SK-N-SH (cell line): ENCODE measurements around the gene RSRC2. TPM values are rescaled to one million over a fixed set of nuclear protein-coding genes. Genes with fewer than 3 reads are reported as not detected.
A peak's percentile ranks its signal among the peaks of the same experiment; 100 is the strongest.

ENCODE experiments used
- CTCF ChIA-PET: fragments of 300-600, 350-600 bp; formaldehyde crosslinking; extraction: SDS; loops from one replicate; lab custom pipeline; 2021; lab: Yijun Ruan, JAX
- POLR2A ChIA-PET: fragments of 350-600 bp; sonication (Branson Sonifier 250); formaldehyde crosslinking; extraction: SDS; loops from one replicate; lab custom pipeline; 2020; ENCODE audit warnings: antibody characterized with exemption, inconsistent platforms; lab: Yijun Ruan, JAX
- DNase-seq: peaks from one replicate; pipeline ENCODE4 v3.0.0; 2012
- H2AFZ ChIP-seq: fragments of 200-600 bp; sonication (generic); 2 replicates; pipeline ENCODE4 v1.8.1; 2016; ENCODE audit warnings: antibody characterized with exemption, mild to moderate bottlenecking, low read depth
- H3F3A ChIP-seq: fragments of 200-600 bp; sonication (generic); replicated peaks from 2 replicates; pipeline ENCODE3; 2016; ENCODE audit warnings: antibody characterized with exemption, mild to moderate bottlenecking; ENCODE audit not compliant: insufficient read depth
- H3K27ac ChIP-seq, 2 experiments: fragments of 200-500 bp in 1 of 2; fragments of 200-600 bp in 1 of 2; sonication (Bioruptor generic) in 1 of 2; sonication (generic), shearing (Covaris generic) in 1 of 2; 2 replicates each; pipeline versions ENCODE4 v1.5.1 to v1.6.1; 2014 to 2016; ENCODE audit warnings: low read depth in 2 of 2, inconsistent platforms in 1 of 2, low read length in 1 of 2, mild to moderate bottlenecking in 1 of 2, mixed read lengths in 1 of 2
- H3K27me3 ChIP-seq: fragments of 200-600 bp; sonication (generic), shearing (Covaris generic); 2 replicates; pipeline ENCODE4 v1.6.1; 2016; ENCODE audit warnings: mixed run types; ENCODE audit not compliant: insufficient read depth
- H3K36me3 ChIP-seq, 2 experiments: fragments of 200-500 bp in 1 of 2; fragments of 200-600 bp in 1 of 2; sonication (Bioruptor generic) in 1 of 2; sonication (generic) in 1 of 2; replicated peaks in 1 of 2; 2 replicates each; pipeline versions ENCODE3 to v1.5.1; 2014 to 2016; ENCODE audit warnings: low read length in 1 of 2, mild to moderate bottlenecking in 1 of 2; ENCODE audit not compliant: insufficient read depth in 2 of 2, control insufficient read depth in 1 of 2
- H3K4me1 ChIP-seq, 2 experiments: fragments of 200-500 bp in 1 of 2; fragments of 200-600 bp in 1 of 2; sonication (Bioruptor generic) in 1 of 2; sonication (generic), shearing (Covaris generic) in 1 of 2; 2 replicates each; pipeline versions ENCODE4 v1.5.1 to v1.6.1; 2014 to 2016; ENCODE audit warnings: low read depth in 1 of 2, low read length in 1 of 2, mixed run types in 1 of 2; ENCODE audit not compliant: insufficient read depth in 2 of 2, control insufficient read depth in 1 of 2
- H3K4me2 ChIP-seq: fragments of 200-600 bp; sonication (generic), shearing (Covaris generic); 2 replicates; pipeline ENCODE4 v1.6.1; 2017; ENCODE audit warnings: mixed run types
- H3K4me3 ChIP-seq, 2 experiments: fragments of 200-500 bp in 1 of 2; fragments of 200-600 bp in 1 of 2; sonication (Bioruptor generic) in 1 of 2; sonication (generic), shearing (Covaris generic) in 1 of 2; 2 replicates each; pipeline versions ENCODE4 v1.5.1 to v1.8.1; 2014 to 2016; ENCODE audit warnings: low read depth in 2 of 2, inconsistent platforms in 1 of 2, low read length in 1 of 2, mild to moderate bottlenecking in 1 of 2, mixed read lengths in 1 of 2, moderate library complexity in 1 of 2
- H3K79me2 ChIP-seq: fragments of 200-600 bp; sonication (generic); 2 replicates; pipeline ENCODE4 v1.8.1; 2017; ENCODE audit warnings: mild to moderate bottlenecking; ENCODE audit not compliant: insufficient read depth
- H3K9ac ChIP-seq: fragments of 200-600 bp; sonication (generic); 2 replicates; pipeline ENCODE4 v1.6.1; 2017; ENCODE audit warnings: mixed run types
- H3K9me2 ChIP-seq: fragments of 200-600 bp; sonication (generic); 2 replicates; pipeline ENCODE4 v1.6.1; 2017; ENCODE audit warnings: mixed run types
- H3K9me3 ChIP-seq: fragments of 200-600 bp; sonication (generic); 2 replicates; pipeline ENCODE4 v1.6.1; 2017; ENCODE audit warnings: mixed run types, mild to moderate bottlenecking, moderate library complexity
- H4K20me1 ChIP-seq: fragments of 200-600 bp; sonication (generic); 2 replicates; pipeline ENCODE4 v1.6.1; 2017; ENCODE audit warnings: mild to moderate bottlenecking, mixed run types; ENCODE audit not compliant: insufficient read depth
- ELF1 ChIP-seq: IDR thresholded peaks from 2 replicates; pipeline ENCODE4 v1.4.0; 2012
- EP300 ChIP-seq, 2 experiments: IDR thresholded peaks; 2 replicates each; pipeline versions ENCODE4 v1.4.0 to v1.6.1; 2012; ENCODE audit warnings: borderline replicate concordance in 1 of 2, low read depth in 1 of 2, low read length in 1 of 2
- FOSL2 ChIP-seq: IDR thresholded peaks from 2 replicates; pipeline ENCODE4 v1.4.0; 2012; ENCODE audit warnings: low read depth, mild to moderate bottlenecking, moderate library complexity, borderline replicate concordance
- FOXJ3 ChIP-seq: sonication (generic); formaldehyde crosslinking; IDR thresholded peaks from 2 replicates; pipeline ENCODE4 v1.5.1; 2020; ENCODE audit warnings: mild to moderate bottlenecking, missing genetic modification reagents
- GATA2 ChIP-seq: sonication (generic); formaldehyde crosslinking; IDR thresholded peaks from 2 replicates; pipeline ENCODE4 v1.5.0; 2020; ENCODE audit warnings: mild to moderate bottlenecking, missing genetic modification reagents
- JUND ChIP-seq: IDR thresholded peaks from 2 replicates; pipeline ENCODE4 v1.4.0; 2012
- MAX ChIP-seq: IDR thresholded peaks from 2 replicates; pipeline ENCODE4 v1.4.0; 2012; ENCODE audit warnings: low read depth
- MXI1 ChIP-seq: IDR thresholded peaks from 2 replicates; pipeline ENCODE4 v1.6.1; 2012; ENCODE audit warnings: mild to moderate bottlenecking, low read depth, low read length, improper control_type of control experiment
- NFIC ChIP-seq: IDR thresholded peaks from 2 replicates; pipeline ENCODE4 v1.4.0; 2012; ENCODE audit warnings: borderline replicate concordance
- PBX3 ChIP-seq: IDR thresholded peaks from 2 replicates; pipeline ENCODE4; 2012
- SIN3A ChIP-seq: IDR thresholded peaks from 2 replicates; pipeline ENCODE4 v1.6.1; 2012; ENCODE audit warnings: low read depth, mild to moderate bottlenecking, low read length, moderate library complexity, borderline replicate concordance
- SMC3 ChIP-seq: IDR thresholded peaks from 2 replicates; pipeline ENCODE4 v1.6.1; 2012; ENCODE audit warnings: low read depth, low read length, improper control_type of control experiment
- TCF12 ChIP-seq: IDR thresholded peaks from 2 replicates; pipeline ENCODE4 v1.4.0; 2012
- USF1 ChIP-seq: IDR thresholded peaks from 2 replicates; pipeline ENCODE4 v1.4.0; 2012; ENCODE audit warnings: low read depth, borderline replicate concordance
- WGBS: methylation state at CpG from one replicate; pipeline ENCODE4 v1.1.6; 2017; ENCODE audit warnings: low lambda C conversion rate; 5-methylcytosine and 5-hydroxymethylcytosine counted together
- polyA plus RNA-seq, 3 experiments: library from polyadenylated mRNA; depleted of rRNA; stranded (reverse); fragments of >200 nt; gene quantifications; 2 replicates each; pipeline ENCODE4 v1.2.3, GENCODE V29; 2012
- TF ChIP-seq, protein P1 (sequence below): fragments of 150-350 bp; IDR thresholded peaks from 2 replicates; pipeline ENCODE4 v1.6.1; 2016; ENCODE audit warnings: mild to moderate bottlenecking, low read depth, low read length

Gene RSRC2
- polyA plus RNA-seq, 1 of the 3 experiments (the other 2 are of a cell fraction) = 24.8 TPM

DNA sequence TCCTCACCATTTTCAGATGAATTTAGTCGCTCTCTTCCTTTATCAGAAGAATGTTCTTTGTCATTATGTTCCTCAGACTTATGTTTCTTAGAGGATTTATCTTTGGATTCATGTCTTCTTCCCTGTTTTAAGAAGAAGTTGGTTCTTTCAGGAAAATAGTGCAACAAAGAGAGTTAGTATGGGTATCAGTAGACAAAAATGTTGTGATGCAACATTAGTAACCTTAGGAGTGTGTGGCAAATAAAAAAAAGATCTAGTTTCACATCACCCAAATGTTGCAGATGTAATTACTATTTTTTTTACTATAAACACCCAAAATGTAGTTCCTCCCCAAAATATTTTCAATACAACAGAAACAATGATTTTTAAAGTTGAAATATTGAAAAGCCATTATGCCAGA lies 7.8 kb downstream of the RSRC2 start:
- Histone ChIP-seq H3F3A (peaks cover 61% of the 10 kb centered on the region), H3K36me3 (peaks cover 84 to 98% of the 10 kb centered on the region in 2 experiments), H4K20me1 (peaks cover 79% of the 10 kb centered on the region), H3K9me2 (no peaks in the 10 kb centered on the region), H3K79me2 (peaks cover 100% of the 10 kb centered on the region), H3K4me3 (no peak overlapping the region), H3K9ac (no peak overlapping the region), H2AFZ (no peak overlapping the region), H3K27me3 (no peaks in the 10 kb centered on the region), H3K9me3 (no peaks in the 10 kb centered on the region), H3K27ac (peak overlapping the region in 1 of 2 experiments; percentile 44; a peak in 2 of 4 replicates), H3K4me2 (no peak overlapping the region), H3K4me1 (peaks cover 7 to 15% of the 10 kb centered on the region in 2 experiments; a peak in 3 of 4 replicates)
- POLR2A ChIA-PET = no interaction called here
- CTCF ChIA-PET = interaction anchor here (1.6 kb wide), 1 partner anchor 18 kb away, joined by 6 read pairs; the partner anchor contains the start of gene ZCCHC8
- DNase-seq = no peak
- WGBS = 100% methylated on average over 1 of the region's 1 CpG
- TF ChIP-seq TCF12 (no peak), GATA2 (no peak), PBX3 (no peak), NFIC (no peak), SMC3 (no peak), FOXJ3 (no peak), MXI1 (no peak), ELF1 (no peak), FOSL2 (no peak)
- TF ChIP-seq, protein P1, sequence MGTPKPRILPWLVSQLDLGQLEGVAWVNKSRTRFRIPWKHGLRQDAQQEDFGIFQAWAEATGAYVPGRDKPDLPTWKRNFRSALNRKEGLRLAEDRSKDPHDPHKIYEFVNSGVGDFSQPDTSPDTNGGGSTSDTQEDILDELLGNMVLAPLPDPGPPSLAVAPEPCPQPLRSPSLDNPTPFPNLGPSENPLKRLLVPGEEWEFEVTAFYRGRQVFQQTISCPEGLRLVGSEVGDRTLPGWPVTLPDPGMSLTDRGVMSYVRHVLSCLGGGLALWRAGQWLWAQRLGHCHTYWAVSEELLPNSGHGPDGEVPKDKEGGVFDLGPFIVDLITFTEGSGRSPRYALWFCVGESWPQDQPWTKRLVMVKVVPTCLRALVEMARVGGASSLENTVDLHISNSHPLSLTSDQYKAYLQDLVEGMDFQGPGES = no peak

DNA sequence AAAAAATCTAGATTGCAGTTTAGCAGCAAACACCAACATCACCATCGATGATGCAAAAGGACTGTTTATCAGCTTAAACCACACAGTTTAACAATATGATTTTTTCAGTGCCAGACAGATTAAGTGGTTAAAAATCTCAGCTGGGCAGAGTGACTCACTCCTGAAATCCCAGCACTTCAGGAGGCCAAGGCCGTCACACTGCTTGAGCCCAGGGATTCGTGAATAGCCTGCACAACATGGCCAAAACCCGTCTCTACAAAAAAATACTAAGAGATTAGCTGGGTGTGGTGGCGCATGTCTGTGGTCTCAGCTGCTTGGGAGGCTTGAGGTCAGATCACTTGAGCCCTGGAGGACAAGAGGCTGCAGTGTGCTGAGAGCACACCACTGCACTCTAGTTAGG lies 8.9 kb downstream of the RSRC2 start:
- no peak overlapping the region for H3K9ac ChIP-seq
- no peak for TF ChIP-seq EP300 (IDR thresholded peaks at IDR 0.05; ENCODE audit: borderline replicate concordance in 1 of 2, low read depth in 1 of 2, low read length in 1 of 2)
- TF ChIP-seq MAX = peak; percentile 22; the same call in 1 of the 2 replicates
- TF ChIP-seq PBX3 = peak; percentile 56
- no peak for TF ChIP-seq USF1
- peak; percentile 78 for TF ChIP-seq FOSL2
- TF ChIP-seq TCF12 = peak; percentile 27; the same call in 1 of the 2 replicates
- TF ChIP-seq SIN3A = peak; percentile 42; the same call in 1 of the 2 replicates
- peak; percentile 70 for TF ChIP-seq JUND
- no peaks in the 10 kb centered on the region for H3K27me3 ChIP-seq
- CTCF ChIA-PET = interaction anchor here (1.2 kb wide), 1 partner anchor 17 kb away, joined by 3 read pairs; the partner anchor contains the start of gene ZCCHC8
- peaks cover 78% of the 10 kb centered on the region for H4K20me1 ChIP-seq
- no peaks in the 10 kb centered on the region for H3K9me3 ChIP-seq
- H3F3A ChIP-seq = peaks cover 68% of the 10 kb centered on the region
- no peak overlapping the region for H3K4me2 ChIP-seq
- POLR2A ChIA-PET = interaction anchor here (0.6 to 1.0 kb wide), 2 partner anchors 9 to 16 kb away, joined by 3 to 5 read pairs; partner anchors contain the start of genes KNTC1 and RSRC2
- peaks cover 0 to 5% of the 10 kb centered on the region in 2 experiments; a peak in 2 of 4 replicates for H3K4me1 ChIP-seq
- peaks cover 98% of the 10 kb centered on the region for H3K79me2 ChIP-seq
- peaks cover 89 to 96% of the 10 kb centered on the region in 2 experiments for H3K36me3 ChIP-seq
- no peak overlapping the region for H3K4me3 ChIP-seq
- no peaks in the 10 kb centered on the region for H3K9me2 ChIP-seq
- no peak for DNase-seq
- 45% methylated on average over 5 of the region's 5 CpGs for WGBS
- peak overlapping the region in 1 of 2 experiments; percentile 44; a peak in 2 of 4 replicates for H3K27ac ChIP-seq
- no peak overlapping the region for H2AFZ ChIP-seq
